Left ventricle myocardium inferior (tissue), 1 donor: ENCODE measurements around the gene NIPAL1. TPM values are rescaled to one million over a fixed set of nuclear protein-coding genes. Genes with fewer than 3 reads are reported as not detected.
A peak's percentile ranks its signal among the peaks of the same experiment; 100 is the strongest.

ENCODE experiments used
- DNase-seq: peaks from one replicate; pipeline ENCODE4 v3.0.0-alpha.2; 2020
- H3K27ac ChIP-seq: fragments of 200-600 bp; replicated peaks from 2 replicates; pipeline ENCODE4 v1.8.0; 2021
- H3K27me3 ChIP-seq: fragments of 200-600 bp; 2 replicates; pipeline ENCODE4 v1.8.0; 2021; ENCODE audit warnings: low read depth
- H3K36me3 ChIP-seq: fragments of 200-600 bp; 2 replicates; pipeline ENCODE4 v1.8.0; 2021
- H3K4me1 ChIP-seq: fragments of 200-600 bp; 2 replicates; pipeline ENCODE4 v1.8.0; 2021
- H3K4me3 ChIP-seq: fragments of 200-600 bp; 2 replicates; pipeline ENCODE4 v1.8.0; 2021; ENCODE audit warnings: mild to moderate bottlenecking, moderate library complexity
- H3K9me3 ChIP-seq: fragments of 200-600 bp; replicated peaks from 2 replicates; pipeline ENCODE4 v1.8.0; 2021
- CTCF ChIP-seq: fragments of 200-600 bp; IDR thresholded peaks from 2 replicates; pipeline ENCODE4 v1.8.0; 2021; ENCODE audit warnings: antibody characterized with exemption, mild to moderate bottlenecking, borderline replicate concordance
- intact Hi-C: fragments of 100-400 bp; cut with micrococcal nuclease; formaldehyde crosslinking; loops from one replicate; pipeline ENCODE4 v1.11.0; 2022
- long read RNA-seq: library from polyadenylated mRNA; unstranded; transcript quantifications from one replicate; pipeline ENCODE4 v2.0.0, GENCODE V29; 2021
- total RNA-seq: library from RNA; stranded (reverse); fragmentation: NEBNext Ultra II Directional; extraction: Animal tissue kit (Norgen Biotek cat#: 25700); gene quantifications from one replicate; pipeline ENCODE4 v1.2.1, GENCODE V29; 2021
- donor health status: DM: no; HTN: yes; CAD: no; lungs with severe emphysema.

NIPAL1 gene
- 0.25 TPM for total RNA-seq
- long read RNA-seq, result 0 reads

GRCh38 chr4:48016141-48017107 lies at the start of gene NIPAL1, which contains the start of gene CNGA1:
Gene NIPAL1, plus strand, starts transcription at chr4:48016772. Its CDS starts 68 bp downstream, at chr4:48016840.
Gene CNGA1, minus strand, starts transcription at chr4:48016681. Its CDS starts 63,992 bp downstream, at chr4:47952689.
- DNase-seq, result peak; percentile 66
- Histone ChIP-seq H3K9me3 (no peaks in the 10 kb centered on the region), H3K27ac (peak within 1 kb of the TSS; percentile 57)

GRCh38 chr4:47968847-47969246 lies 47.7 kb upstream of the NIPAL1 start:
- Histone ChIP-seq H3K36me3 (no peaks in the 10 kb centered on the region), H3K4me3 (no peak overlapping the region), H3K9me3 (no peaks in the 10 kb centered on the region), H3K27me3 (no peaks in the 10 kb centered on the region), H3K4me1 (no peaks in the 10 kb centered on the region), H3K27ac (no peak overlapping the region)
- DNase-seq, result no peak
- intact Hi-C loops, result no loop called here
- no peak for TF ChIP-seq CTCF

More at GRCh38 chr4:48016141-48017107, at the start of gene NIPAL1, which contains the start of gene CNGA1:
- H3K4me3 ChIP-seq, result peak within 1 kb of the TSS; percentile 74
- peak; percentile 52 for TF ChIP-seq CTCF
- no peaks in the 10 kb centered on the region for H3K36me3 ChIP-seq
- H3K4me1 ChIP-seq, result peaks cover 17% of the 10 kb centered on the region
- H3K27me3 ChIP-seq, result peaks cover 25% of the 10 kb centered on the region
- intact Hi-C loops, result no loop called here

DNA sequence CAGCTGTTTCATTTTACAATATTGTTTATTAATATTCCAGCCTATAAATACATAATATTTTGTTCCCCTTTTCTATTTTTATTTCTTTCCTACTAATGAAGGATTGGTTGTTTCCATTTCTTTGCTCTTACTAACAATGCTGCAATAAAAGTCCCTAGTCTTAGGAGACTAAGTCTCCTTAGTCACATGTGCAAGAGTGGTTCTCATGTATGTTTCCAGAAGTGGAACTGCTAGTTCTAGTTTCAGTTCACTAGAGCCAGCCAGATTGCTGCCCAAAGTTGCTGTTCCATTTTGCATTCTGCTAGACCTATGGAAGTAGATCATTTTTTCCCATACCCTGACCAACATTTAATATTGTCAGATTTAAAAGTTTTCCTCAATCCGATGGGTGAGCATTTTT lies 44.4 kb upstream of the NIPAL1 start:
- Histone ChIP-seq H3K4me1 (no peaks in the 10 kb centered on the region), H3K27ac (no peak overlapping the region), H3K36me3 (no peaks in the 10 kb centered on the region), H3K9me3 (no peaks in the 10 kb centered on the region), H3K4me3 (no peak overlapping the region), H3K27me3 (no peaks in the 10 kb centered on the region)
- intact Hi-C loops, result no loop called here
- no peak for DNase-seq
- TF ChIP-seq CTCF, result no peak

DNA sequence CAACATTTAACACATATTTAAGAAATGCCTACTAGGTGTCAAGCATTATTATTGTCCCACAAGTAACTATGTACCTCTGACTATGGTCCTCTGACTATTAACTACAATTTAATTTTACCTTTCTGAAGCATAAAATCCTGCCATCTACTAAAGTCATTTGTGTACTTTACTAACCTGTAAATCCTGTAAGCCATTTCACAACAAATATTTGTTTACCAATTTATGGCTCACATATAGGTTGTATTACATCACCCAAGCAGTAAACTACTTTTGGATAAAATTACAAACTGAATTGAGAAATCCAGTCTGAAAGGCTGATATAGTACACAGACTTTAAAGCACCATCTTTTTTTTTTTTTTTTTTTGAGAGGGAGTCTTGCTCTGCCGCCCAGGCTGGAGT lies 43.9 kb upstream of the NIPAL1 start:
- H3K27me3 ChIP-seq, result no peaks in the 10 kb centered on the region
- no peaks in the 10 kb centered on the region for H3K36me3 ChIP-seq
- intact Hi-C loops, result no loop called here
- no peak overlapping the region for H3K4me3 ChIP-seq
- H3K4me1 ChIP-seq, result no peaks in the 10 kb centered on the region
- H3K27ac ChIP-seq, result no peak overlapping the region
- TF ChIP-seq CTCF, result no peak
- DNase-seq, result no peak
- no peaks in the 10 kb centered on the region for H3K9me3 ChIP-seq

GRCh38 chr4:47974566-47974965 lies 42.0 kb upstream of the NIPAL1 start:
- H3K4me3 ChIP-seq, result no peak overlapping the region
- no peak for DNase-seq
- H3K9me3 ChIP-seq, result no peaks in the 10 kb centered on the region
- intact Hi-C loops, result no loop called here
- TF ChIP-seq CTCF, result no peak
- no peaks in the 10 kb centered on the region for H3K27me3 ChIP-seq
- H3K4me1 ChIP-seq, result no peaks in the 10 kb centered on the region
- no peaks in the 10 kb centered on the region for H3K36me3 ChIP-seq
- H3K27ac ChIP-seq, result no peak overlapping the region
